ENCODE results near the gene NHLH2. TPM values are rescaled to one million over a fixed set of nuclear protein-coding genes. Genes with fewer than 3 reads are reported as not detected.

NHLH2 gene
- total RNA-seq, 1 donor from 2014 or later, result 0.21 TPM

DNA sequence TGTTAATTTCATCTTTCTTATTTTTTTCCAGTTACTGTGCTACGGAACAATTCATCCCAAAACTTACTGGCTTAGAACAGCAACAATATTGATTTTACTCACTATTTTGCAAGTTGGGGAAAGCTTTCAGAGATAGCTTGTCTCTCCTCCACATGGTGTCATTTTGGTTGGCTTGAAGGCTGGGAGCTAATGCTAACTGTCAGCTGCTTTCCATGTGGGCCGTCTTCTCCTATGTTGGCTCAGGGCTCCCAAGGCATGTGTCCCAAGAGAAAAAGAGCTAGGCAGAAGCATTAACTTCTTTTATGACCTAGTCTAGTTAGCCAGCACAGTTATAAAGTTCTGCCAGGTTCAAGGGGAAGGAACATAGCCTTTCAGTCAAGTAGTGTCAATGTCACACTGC is 38.5 kb downstream of the NHLH2 start:
- DNase-seq, result no peak

DNA sequence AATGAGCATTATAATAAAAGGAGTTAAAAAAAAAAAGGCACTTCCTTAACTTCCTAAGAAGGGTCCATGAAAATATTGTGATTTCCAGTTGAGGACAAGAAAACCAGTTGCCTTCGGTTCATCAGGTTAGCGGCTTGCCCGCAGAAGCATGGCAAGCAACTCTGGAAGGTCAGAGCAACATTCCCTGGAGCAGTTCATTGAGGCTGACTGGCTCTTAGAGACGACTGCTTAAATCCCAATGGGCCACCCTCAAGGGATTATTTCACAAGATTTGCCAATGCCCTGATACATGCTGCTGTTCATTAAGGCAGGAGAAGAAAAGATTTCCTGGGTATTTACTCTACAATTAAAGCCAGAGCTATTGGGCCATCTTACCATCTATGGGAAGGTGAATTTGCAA is 43.4 kb downstream of the NHLH2 start:
- DNase-seq, result no peak

DNA sequence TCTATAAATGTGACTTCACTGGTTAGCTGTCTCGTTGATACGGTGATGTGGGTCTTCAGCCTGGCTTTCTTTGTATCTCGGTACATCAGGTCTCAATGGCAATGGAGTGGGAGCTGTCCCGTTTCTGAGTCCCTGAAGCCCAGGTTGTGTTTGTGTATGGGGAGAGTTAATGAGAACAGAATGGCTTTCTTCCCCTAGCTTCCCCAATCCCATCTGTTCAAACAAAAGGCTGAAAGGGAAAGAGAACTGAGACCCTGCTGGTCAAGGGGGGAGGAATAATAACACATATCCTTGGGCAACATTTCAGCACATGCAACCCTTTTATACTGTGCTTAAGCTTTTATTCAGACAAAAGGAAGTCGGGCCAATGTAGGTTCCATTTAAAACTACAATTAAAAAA is 44.0 kb downstream of the NHLH2 start:
- DNase-seq, result no peak

DNA sequence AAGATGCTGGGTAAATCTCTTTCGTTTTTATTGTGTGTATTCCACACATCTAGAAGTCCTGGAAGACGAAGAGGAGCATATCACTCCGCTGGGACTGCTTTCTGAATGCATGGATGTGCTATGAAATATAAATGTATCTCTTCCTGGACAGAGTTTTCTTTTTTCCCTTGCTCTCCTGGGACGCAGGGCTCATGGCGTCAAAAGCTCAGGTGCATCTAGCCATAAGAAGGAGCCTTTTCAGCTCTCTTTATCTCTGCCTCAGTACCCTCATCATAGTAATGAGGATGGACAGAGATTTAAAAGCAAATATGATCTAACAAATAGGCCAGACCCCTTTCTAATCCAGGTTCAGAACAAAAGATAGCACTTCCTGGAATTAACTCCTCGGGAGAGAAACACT is 44.9 kb downstream of the NHLH2 start:
- DNase-seq, result no peak

DNA sequence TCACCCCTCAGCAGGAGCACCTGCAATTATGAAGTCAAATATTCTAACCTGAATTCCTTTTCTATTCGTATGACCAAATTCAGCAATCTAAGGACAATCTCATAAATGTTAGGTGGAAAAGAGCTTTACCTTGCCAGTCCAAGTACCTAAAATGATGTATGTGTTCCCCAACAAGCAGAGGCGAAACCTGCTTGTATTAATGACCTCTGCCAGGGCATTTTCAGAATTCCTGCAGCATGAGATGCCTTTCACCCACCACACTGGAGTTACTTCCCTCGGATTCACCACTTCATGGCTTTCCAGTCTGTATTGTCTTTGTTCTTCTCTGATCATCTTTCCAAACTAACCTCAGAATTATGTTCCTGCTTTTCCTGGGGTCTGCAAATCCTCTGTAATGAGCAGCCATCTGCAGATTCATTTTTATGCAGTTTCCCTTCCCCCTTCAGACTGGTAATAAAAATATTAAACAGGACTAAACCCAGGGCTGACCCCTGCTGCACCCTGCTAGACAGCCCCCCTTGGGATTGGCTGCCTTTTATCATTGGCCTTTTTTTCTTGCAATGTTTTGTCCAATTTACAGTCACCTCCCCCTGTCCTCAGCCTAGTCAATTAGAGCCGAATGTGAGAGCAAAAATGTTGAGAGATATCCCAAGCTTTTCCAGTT is 45.8 kb downstream of the NHLH2 start:
- no peak for DNase-seq

DNA sequence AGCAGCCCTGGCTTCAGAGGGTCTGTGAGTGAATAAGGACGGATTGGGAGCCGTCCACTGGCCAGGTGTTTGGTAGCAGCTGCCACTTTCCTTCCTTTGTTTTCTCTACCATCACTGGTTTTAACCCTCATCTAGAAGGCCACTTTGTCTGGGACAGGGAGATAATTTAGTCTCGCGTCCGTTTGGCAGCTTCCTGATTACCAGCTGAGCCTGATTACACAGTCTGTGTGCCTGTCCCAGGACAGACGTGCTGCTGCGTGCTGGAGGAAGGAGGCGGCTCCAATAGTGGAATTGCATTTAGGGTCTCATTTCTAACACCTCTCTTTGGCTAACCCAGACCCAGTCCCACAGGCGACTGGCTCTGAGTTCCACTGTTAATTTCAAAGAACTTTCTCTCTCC is 47.8 kb downstream of the NHLH2 start:
- no peak for DNase-seq

DNA sequence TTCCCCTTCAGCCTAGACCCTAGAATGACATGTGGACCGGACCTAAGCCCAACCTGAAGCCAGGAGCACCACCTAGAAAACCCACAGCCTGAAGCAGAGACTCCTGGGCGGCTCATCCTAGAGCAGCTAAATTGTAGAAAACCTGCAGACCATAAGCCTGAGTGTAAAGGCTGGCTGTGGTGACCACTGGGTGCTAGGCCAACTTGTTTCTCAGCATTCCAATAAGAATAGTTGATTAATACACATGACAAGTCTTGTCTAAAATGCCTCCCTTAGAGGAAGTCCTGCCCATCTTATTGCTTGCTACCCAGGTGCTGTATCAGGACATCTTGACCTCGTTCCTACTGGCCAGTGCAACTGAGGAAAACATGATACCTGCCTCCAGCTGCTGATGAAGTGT is 49.1 kb downstream of the NHLH2 start:
- DNase-seq, result no peak

DNA sequence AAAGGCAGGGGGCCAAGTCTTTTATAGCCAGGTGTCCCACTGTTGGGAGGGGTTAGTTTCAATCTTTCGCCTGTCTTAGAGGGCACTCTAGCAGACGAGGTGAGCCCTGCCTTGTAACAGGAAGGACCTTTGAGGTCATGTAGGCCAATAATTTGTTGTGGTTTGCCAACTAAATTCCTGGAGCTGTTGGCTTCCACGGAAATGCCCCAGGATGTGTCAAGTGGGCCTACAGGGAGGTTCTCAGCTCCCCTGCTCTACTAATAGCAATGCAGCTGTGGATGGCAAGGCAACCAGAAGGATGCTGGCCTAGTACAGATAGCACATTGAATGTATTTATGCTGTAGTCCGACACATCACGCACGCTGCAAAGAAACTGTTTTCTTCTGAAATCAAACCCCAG is 50.1 kb downstream of the NHLH2 start:
- DNase-seq, result no peak

DNA sequence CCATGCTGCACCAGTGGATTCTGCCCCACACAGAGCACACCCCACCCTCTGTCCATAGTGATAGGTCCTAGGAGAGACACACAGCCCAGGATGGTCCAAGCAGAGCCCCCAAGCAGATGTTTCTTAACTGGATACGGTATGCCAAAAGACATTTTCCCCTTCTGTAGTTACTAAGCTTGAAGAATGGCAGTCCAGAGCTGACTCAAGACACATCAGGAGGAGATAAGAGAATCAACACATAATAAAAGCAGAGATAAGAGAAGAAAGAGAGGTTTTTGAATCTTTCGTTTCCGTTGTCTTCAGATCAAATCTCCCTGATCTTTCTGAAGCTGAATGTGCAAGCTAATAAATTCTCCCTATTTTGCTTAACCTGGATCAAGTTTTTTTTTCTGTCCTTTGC is 50.6 kb downstream of the NHLH2 start:
- DNase-seq, result no peak

Other genes with a start within 250 kb of the NHLH2 start
- gene VANGL1, start 199.2 kb downstream of the NHLH2 start, total RNA-seq, result 8.4 TPM
- 765 TPM for gene CASQ2, start 72.4 kb downstream of the NHLH2 start, total RNA-seq
- gene SLC22A15, start 135.4 kb upstream of the NHLH2 start, total RNA-seq, result 3.6 TPM